Measurements from ENCODE around the gene NPIPA8. TPM values are rescaled to one million over a fixed set of nuclear protein-coding genes. Genes with fewer than 3 reads are reported as not detected.
"Not testable (repeated sequence)": the region's sequence is repeated elsewhere in the genome, so short reads cannot be mapped to it uniquely, and the experiment has no call there.

Gene NPIPA8
- polyA plus RNA-seq (ENCODE audit: insufficient read length) = 1.6 TPM

- not testable (repeated sequence) for DNase-seq
Measured at GRCh38 chr16:18336636-18337035, at the start of gene NPIPA8. Gene NPIPA8, minus strand, starts transcription at chr16:18336736. Its CDS starts 4,074 bp downstream, at chr16:18332662.

DNA sequence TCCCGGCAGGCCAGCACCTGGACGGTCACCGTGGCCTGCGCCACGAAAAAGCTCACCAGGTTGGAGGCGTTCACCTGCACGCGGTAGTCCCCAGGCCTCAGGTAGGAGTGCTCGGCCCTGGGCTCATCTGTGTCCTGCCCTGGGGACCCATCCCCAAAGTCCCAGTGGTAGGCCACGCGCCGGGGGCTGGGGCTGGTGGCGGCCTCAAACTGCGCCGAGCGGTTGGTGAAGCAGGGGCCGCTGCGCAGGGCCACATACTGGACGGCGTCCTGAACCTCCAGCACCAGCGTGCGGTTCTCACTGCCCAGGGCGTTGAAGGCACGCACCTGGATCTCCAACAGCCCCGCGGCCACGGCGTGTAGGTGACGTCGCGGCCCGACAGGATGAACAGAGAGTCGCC, 48.7 kb upstream of the NPIPA8 start:
- DNase-seq = not testable (repeated sequence)

DNA sequence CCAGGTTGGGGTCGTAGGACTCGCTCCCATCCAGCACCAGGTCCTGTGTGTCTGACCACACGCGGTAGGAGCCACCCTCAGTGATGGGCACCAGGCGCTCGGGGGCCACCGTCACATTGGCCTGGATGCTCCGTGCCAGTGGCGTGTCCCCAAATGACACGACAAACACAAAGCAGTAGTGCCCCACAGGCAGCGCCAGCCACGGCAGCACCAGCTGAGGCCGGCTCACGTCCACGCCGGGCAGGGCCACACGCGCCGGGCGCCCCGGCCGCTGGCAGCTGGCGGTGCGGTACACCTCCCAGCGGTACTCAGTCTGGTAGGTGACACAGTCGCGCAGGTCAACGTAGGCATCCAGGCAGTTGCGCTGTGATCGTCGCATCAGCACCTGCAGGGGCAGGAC, 48.3 kb upstream of the NPIPA8 start:
- DNase-seq = not testable (repeated sequence)

GRCh38 chr16:18384098-18384636, 47.6 kb upstream of the NPIPA8 start:
- not testable (repeated sequence) for DNase-seq

DNA sequence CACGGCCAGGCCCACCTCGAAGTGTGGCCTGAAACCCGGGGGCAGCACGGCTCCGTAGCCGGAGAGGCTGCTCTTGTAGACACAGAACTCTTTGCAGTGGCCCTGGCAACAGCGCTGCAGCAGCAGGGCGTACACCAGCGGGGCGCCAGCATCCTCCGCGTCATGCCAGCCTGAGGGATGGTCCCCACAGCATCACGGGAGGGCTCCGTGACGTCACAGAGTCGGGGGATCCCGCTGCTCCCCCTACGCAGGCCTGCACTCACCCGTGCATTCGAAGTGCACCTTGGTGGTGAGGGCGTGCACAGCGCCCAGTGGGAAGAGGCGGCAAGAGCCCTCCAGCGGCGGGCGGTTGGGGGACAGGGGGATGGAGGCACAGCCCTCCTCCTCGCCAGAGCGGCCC, 46.2 kb upstream of the NPIPA8 start:
- not testable (repeated sequence) for DNase-seq

GRCh38 chr16:18347742-18348141, 11.2 kb upstream of the NPIPA8 start:
- not testable (repeated sequence) for DNase-seq

DNA sequence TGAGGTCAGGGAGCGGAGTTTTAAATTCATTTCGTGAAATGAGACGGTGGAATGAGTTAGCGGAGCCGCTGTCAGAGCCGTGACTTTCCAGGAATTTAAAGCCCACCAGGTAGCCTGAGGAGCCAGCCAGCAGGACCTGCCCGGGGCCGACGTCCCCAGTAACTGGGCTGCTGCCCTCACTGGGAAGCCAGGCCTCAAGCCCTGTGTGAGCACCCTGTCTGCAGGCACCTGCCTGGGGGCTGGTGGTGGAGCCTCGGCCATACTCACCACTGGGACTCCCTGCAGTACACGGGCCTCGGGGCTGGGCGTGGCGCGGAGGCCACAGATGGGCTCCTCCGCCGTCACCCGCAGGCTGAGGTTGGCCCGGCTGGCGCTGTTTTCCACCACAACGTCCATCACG, 10.5 kb upstream of the NPIPA8 start:
- not testable (repeated sequence) for DNase-seq

- DNase-seq = not testable (repeated sequence)
Measured at GRCh38 chr16:18344634-18345033, 8.1 kb upstream of the NPIPA8 start.

DNA sequence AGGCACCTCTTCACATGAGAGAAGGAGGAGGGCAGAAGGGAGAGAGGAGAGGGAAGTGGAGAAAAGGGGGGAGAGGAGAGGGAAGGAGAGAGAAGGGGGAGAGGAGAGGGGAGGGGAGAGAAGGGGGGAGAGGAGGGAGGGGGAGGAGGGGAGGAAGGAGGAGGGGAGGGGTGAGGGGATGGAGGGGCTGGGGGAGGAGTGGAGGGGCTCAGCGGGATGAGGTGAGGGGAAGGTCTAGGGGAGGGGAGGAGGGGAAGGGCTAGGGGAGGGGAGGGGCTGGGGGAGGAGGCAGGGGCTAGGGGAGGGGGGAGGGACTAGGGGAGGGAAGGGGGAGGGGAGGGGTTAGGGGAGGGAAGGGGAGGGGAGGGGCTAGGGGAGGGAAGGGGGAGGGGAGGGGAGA, 5.5 kb upstream of the NPIPA8 start:
- not testable (repeated sequence) for DNase-seq

- DNase-seq = not testable (repeated sequence)
Measured at GRCh38 chr16:18341417-18341960, 5.0 kb upstream of the NPIPA8 start.

- DNase-seq = not testable (repeated sequence)
Measured at GRCh38 chr16:18339210-18339609, 2.7 kb upstream of the NPIPA8 start.

- not testable (repeated sequence) for DNase-seq
Measured at GRCh38 chr16:18311811-18312210, 24.7 kb downstream of the NPIPA8 start.

DNA sequence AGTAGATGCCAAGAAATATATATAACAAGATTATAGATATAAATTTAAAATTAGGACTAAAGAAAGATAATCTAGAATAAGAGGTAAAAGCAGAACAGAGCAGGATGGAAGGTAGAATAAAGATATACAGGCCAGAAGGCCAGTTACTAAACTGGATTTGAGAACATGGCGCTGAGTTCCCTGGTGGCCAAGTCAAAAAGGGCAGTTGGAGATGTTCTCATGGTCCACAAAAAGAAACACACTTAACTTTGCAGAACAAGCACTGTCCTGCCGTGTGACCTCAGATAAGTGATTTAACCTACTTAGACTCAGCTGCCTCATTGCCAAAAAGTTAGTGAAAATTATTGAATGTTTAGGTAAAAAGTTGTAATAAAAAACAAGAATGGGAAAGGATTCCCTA, 27.4 kb downstream of the NPIPA8 start:
- not testable (repeated sequence) for DNase-seq

GRCh38 chr16:18307241-18307640, 29.3 kb downstream of the NPIPA8 start:
- not testable (repeated sequence) for DNase-seq

DNA sequence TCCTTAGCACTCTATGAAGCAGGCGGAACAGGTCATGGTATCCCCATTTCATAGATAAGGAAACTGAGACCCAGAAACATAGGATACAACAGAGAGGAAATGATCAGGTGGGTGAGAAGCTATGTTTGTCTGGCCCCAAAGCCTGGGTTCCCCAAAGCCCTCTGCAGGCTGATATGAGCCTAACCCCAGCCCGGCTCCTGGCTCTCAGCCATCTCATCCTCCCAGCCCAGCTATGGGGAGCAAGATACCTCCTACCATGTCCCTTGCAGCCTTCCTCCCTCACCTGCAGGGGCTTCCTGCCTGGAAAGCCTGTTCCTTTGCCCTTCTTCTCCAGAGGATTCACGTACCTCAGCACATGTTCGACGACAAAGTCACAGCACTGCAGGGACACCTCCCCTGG, 30.5 kb downstream of the NPIPA8 start:
- not testable (repeated sequence) for DNase-seq

- DNase-seq = not testable (repeated sequence)
Measured at GRCh38 chr16:18303059-18303706, 33.4 kb downstream of the NPIPA8 start.

GRCh38 chr16:18297714-18298113, 38.8 kb downstream of the NPIPA8 start:
- DNase-seq = not testable (repeated sequence)

DNA sequence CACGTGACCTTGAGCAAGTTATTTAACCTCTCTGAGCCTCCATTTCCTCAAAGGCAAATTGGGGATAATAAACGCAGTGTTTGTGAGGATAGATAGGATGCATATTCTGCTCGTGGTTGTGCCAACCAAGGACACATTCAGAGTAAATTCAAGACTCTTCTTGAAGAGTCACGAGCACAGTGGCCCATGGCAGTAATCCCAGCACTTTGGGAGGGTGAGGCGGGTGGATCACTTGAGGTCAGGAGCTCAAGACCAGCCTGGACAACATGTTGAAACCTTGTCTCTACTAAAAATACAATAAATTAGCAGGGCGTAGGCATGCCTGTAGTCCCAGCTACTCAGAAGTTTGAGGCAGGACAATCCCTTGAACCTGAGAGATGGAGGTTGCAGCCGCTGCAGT, 39.6 kb downstream of the NPIPA8 start:
- not testable (repeated sequence) for DNase-seq

DNA sequence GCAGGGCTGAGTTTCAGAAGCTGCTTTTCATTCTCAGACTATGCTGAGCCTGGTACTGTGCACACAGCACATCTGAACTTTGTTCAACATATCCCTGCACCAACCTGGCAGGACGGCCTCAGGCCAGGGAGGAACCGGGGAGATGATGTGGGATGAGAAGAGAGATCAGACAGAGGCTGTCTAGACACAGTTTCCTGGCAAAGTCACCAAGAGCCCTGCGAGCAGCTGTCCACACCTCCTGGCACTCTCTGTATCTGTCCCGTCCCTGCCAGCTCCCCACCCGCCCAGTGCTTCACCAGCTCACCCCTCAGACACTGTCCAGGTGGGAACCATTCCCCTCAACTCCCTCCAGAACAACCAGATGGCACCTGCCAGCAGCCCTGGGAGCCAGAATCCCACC, 42.2 kb downstream of the NPIPA8 start:
- DNase-seq = not testable (repeated sequence)

GRCh38 chr16:18293337-18293956, 43.1 kb downstream of the NPIPA8 start:
- not testable (repeated sequence) for DNase-seq

DNA sequence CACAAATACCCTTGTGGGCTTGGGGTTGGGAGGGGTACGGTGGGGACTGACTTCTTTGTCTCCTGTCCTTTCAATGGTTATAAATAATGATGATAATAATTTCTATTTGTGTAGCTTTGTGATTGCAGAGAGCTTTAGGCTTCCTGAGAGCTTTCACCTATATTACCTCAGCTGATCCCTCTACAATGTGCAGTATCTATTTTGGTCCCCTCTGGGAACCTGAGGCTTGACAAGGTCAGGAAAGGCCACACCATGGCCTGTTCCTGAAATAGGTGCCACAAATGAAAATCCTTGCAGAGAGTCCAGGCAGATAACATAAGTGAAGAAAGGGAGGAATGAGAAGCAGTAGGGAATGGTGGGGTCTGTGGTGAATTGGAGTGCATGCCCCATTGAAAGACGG, 45.6 kb downstream of the NPIPA8 start:
- DNase-seq = not testable (repeated sequence)

- not testable (repeated sequence) for DNase-seq
Measured at GRCh38 chr16:18286342-18286741, 50.2 kb downstream of the NPIPA8 start.

GRCh38 chr16:18280319-18280718, 56.2 kb downstream of the NPIPA8 start:
- DNase-seq = not testable (repeated sequence)
